Measurements from ENCODE around the gene CCDC146. TPM values are rescaled to one million over a fixed set of nuclear protein-coding genes. Genes with fewer than 3 reads are reported as not detected.
"Not testable (repeated sequence)": the region's sequence is repeated elsewhere in the genome, so short reads cannot be mapped to it uniquely, and the experiment has no call there.

Gene CCDC146
- polyA plus RNA-seq, 3 donors from 2014 or later = 0.88 to 2.7 (median 1.7) TPM

GRCh38 chr7:77252506-77252905, 130.1 kb downstream of the CCDC146 start:
- DNase-seq = no peak
- H3K4me3 Mint-ChIP-seq = no peak overlapping the region
- no peak overlapping the region for H3K27ac Mint-ChIP-seq
- peaks cover 0 to 3% (median 0%) of the 10 kb centered on the region in 3 donors for H3K27me3 Mint-ChIP-seq (ENCODE audit: low read depth in 3 of 3)
- H3K36me3 Mint-ChIP-seq = peaks cover 8 to 20% (median 13%) of the 10 kb centered on the region in 3 donors
- no peaks in the 10 kb centered on the region for H3K9me3 Mint-ChIP-seq
- peaks cover 11 to 12% of the 10 kb centered on the region in 2 donors for H3K4me1 Mint-ChIP-seq

DNA sequence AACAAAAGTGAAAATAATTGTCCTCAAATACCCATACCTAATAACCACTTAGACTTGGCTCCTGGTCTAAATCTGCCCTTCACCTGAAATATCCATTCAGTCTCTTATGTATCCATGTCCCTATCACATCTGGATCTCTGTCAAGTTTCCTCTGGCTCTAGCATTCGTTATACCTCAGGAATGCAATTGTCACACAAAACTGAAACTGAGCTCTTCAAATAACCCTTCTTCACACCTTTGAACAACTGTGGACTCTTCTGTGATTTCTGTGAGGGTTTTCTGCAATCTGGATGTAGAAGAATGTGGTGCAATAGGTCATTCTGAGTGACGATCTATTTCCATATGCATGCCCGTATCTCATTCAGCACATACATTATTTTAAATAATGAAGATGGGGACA, 130.7 kb downstream of the CCDC146 start:
- no peak for DNase-seq
- H3K27ac Mint-ChIP-seq = peak overlapping the region in 2 of 6 donors; percentile 18 to 47
- H3K36me3 Mint-ChIP-seq = peaks cover 11 to 20% (median 16%) of the 10 kb centered on the region in 3 donors
- H3K9me3 Mint-ChIP-seq = no peaks in the 10 kb centered on the region
- H3K4me3 Mint-ChIP-seq = peak overlapping the region in 3 of 5 donors; percentile 29 to 47 (median 30)
- H3K4me1 Mint-ChIP-seq = peaks cover 11 to 12% of the 10 kb centered on the region in 2 donors
- peaks cover 0 to 3% (median 0%) of the 10 kb centered on the region in 3 donors for H3K27me3 Mint-ChIP-seq (ENCODE audit: low read depth in 3 of 3)

DNA sequence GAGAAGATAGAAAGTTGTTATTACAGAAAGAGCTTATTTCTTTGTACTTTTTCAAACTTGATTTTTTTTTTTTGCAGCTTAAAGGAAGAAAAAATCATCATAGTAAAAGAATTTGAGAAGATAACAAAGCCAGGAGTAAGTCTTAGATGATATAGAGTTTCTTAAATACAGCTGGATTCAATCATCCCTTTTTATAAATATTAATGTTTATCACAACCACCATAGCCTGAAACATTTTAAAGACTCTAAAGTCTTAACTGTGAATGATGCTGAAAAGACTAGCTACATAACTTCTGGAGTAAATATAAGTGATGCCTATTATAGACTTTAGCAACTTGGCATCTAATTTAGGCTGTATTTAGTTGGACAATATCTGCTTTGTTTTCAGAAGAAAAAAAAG, 132.0 kb downstream of the CCDC146 start:
- H3K9me3 Mint-ChIP-seq = no peaks in the 10 kb centered on the region
- no peak overlapping the region for H3K4me3 Mint-ChIP-seq
- peaks cover 11 to 12% of the 10 kb centered on the region in 2 donors for H3K4me1 Mint-ChIP-seq
- no peak overlapping the region for H3K27ac Mint-ChIP-seq
- H3K36me3 Mint-ChIP-seq = peaks cover 11 to 23% (median 19%) of the 10 kb centered on the region in 3 donors
- no peak for DNase-seq
- peaks cover 0 to 3% (median 0%) of the 10 kb centered on the region in 3 donors for H3K27me3 Mint-ChIP-seq (ENCODE audit: low read depth in 3 of 3)

GRCh38 chr7:77254915-77255314, 132.5 kb downstream of the CCDC146 start:
- Mint-ChIP-seq H3K9me3 (no peaks in the 10 kb centered on the region), H3K27ac (no peak overlapping the region), H3K4me3 (no peak overlapping the region), H3K4me1 (peaks cover 11 to 12% of the 10 kb centered on the region in 2 donors), H3K36me3 (peaks cover 11 to 28% (median 21%) of the 10 kb centered on the region in 3 donors), H3K27me3 (ENCODE audit: low read depth in 3 of 3) (no peaks in the 10 kb centered on the region)
- DNase-seq = no peak

GRCh38 chr7:77258014-77258413, 135.6 kb downstream of the CCDC146 start:
- Mint-ChIP-seq H3K9me3 (no peaks in the 10 kb centered on the region), H3K27ac (no peak overlapping the region), H3K27me3 (ENCODE audit: low read depth in 3 of 3) (no peaks in the 10 kb centered on the region), H3K4me1 (peaks cover 8 to 10% of the 10 kb centered on the region in 2 donors), H3K4me3 (no peak overlapping the region), H3K36me3 (peaks cover 17 to 36% (median 26%) of the 10 kb centered on the region in 3 donors)
- no peak for DNase-seq

- peaks cover 17 to 36% (median 26%) of the 10 kb centered on the region in 3 donors for H3K36me3 Mint-ChIP-seq
- no peak overlapping the region for H3K4me3 Mint-ChIP-seq
- no peak overlapping the region for H3K27ac Mint-ChIP-seq
- no peaks in the 10 kb centered on the region for H3K9me3 Mint-ChIP-seq
- peaks cover 3 to 4% of the 10 kb centered on the region in 2 donors for H3K4me1 Mint-ChIP-seq
- no peak for DNase-seq
- H3K27me3 Mint-ChIP-seq (ENCODE audit: low read depth in 3 of 3) = no peaks in the 10 kb centered on the region
These were observed 136.2 kb downstream of the CCDC146 start for GRCh38 chr7:77258593-77258992.

DNA sequence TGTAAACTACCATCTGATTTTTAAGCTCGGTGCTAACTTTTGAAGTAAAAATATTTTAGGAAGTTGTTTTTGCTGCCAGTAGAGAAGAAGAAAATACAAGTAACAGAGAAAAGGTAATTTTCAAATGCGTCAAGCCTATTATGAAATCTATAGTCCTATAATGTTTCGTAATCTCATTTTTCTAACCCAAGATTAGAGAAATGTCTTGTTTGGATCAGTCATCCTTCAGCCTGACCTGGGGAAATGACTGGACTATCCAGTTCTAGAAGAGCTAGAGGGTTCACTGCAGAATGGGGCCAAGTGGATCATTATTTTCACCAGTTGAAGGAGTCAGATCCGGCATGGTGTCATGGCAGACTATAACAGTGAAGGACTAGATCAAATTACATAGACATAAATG, 139.9 kb downstream of the CCDC146 start:
- no peak for DNase-seq
- no peaks in the 10 kb centered on the region for H3K4me1 Mint-ChIP-seq
- H3K4me3 Mint-ChIP-seq = no peak overlapping the region
- no peaks in the 10 kb centered on the region for H3K27me3 Mint-ChIP-seq (ENCODE audit: low read depth in 3 of 3)
- H3K36me3 Mint-ChIP-seq = peaks cover 10 to 35% (median 28%) of the 10 kb centered on the region in 3 donors
- H3K9me3 Mint-ChIP-seq = no peaks in the 10 kb centered on the region
- no peak overlapping the region for H3K27ac Mint-ChIP-seq

DNA sequence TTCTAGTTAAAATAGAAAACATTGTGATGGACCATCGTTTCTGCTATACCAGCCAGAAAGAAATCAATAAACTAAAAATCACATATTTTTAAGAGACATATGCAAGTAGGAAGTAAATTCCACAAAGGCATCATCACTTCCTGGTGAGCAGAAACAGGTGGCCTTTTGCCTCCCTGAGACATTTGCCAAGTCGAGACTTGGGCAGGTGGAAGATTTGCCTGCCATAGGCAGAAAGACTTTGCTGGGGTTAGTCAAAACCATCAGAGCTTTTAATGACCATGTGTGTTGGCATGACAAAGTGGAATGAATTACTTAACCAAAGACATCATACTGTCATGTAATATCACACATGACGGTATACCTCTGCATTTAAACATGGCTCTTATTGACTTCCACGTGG, 143.3 kb downstream of the CCDC146 start:
- Mint-ChIP-seq H3K9me3 (no peaks in the 10 kb centered on the region), H3K4me3 (no peak overlapping the region), H3K27ac (peak overlapping the region in 1 of 6 donors; percentile 32), H3K4me1 (peaks cover 2 to 10% of the 10 kb centered on the region in 2 donors), H3K36me3 (peaks cover 5 to 31% (median 27%) of the 10 kb centered on the region in 3 donors), H3K27me3 (ENCODE audit: low read depth in 3 of 3) (peaks cover 0 to 2% (median 0%) of the 10 kb centered on the region in 3 donors)
- no peak for DNase-seq

GRCh38 chr7:77266291-77266794, 143.9 kb downstream of the CCDC146 start:
- Mint-ChIP-seq H3K4me1 (peaks cover 2 to 10% of the 10 kb centered on the region in 2 donors), H3K36me3 (peaks cover 5 to 31% (median 26%) of the 10 kb centered on the region in 3 donors), H3K4me3 (no peak overlapping the region), H3K27ac (peak overlapping the region in 1 of 6 donors; percentile 20), H3K9me3 (no peaks in the 10 kb centered on the region), H3K27me3 (ENCODE audit: low read depth in 3 of 3) (peaks cover 0 to 3% (median 2%) of the 10 kb centered on the region in 3 donors)
- DNase-seq = no peak

GRCh38 chr7:77269360-77270093, 147.1 kb downstream of the CCDC146 start:
- H3K9me3 Mint-ChIP-seq = no peaks in the 10 kb centered on the region
- peaks cover 0 to 3% (median 2%) of the 10 kb centered on the region in 3 donors for H3K27me3 Mint-ChIP-seq (ENCODE audit: low read depth in 3 of 3)
- no peak for DNase-seq

DNA sequence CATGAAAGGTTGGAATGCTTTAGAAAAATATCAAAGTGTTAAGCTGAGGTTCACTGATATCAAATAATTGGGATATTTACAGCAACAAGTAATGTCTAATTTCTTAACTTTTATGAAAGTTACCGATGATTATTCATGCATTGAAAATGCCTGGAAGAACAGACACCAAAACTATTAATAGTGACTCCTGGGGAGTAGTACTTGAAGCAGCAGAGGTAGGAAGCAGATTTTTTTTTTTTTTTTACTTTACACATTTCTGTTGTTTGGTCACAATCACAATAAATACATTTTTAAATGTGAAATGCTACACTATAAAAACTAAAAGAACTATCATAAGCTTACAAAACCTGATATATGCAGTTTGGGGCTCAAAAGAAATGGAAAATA, 147.7 kb downstream of the CCDC146 start:
- DNase-seq = no peak
- no peaks in the 10 kb centered on the region for H3K9me3 Mint-ChIP-seq
- H3K4me3 Mint-ChIP-seq = no peak overlapping the region
- peaks cover 2 to 13% of the 10 kb centered on the region in 2 donors for H3K4me1 Mint-ChIP-seq
- H3K27me3 Mint-ChIP-seq (ENCODE audit: low read depth in 3 of 3) = peaks cover 0 to 3% (median 2%) of the 10 kb centered on the region in 3 donors
- peak overlapping the region in 1 of 6 donors; percentile 42 for H3K27ac Mint-ChIP-seq
- peaks cover 0 to 40% (median 32%) of the 10 kb centered on the region in 3 donors for H3K36me3 Mint-ChIP-seq

More at GRCh38 chr7:77269360-77270093, 147.1 kb downstream of the CCDC146 start:
- Mint-ChIP-seq H3K27ac (peak overlapping the region in 1 of 6 donors; percentile 42), H3K36me3 (peaks cover 0 to 38% (median 33%) of the 10 kb centered on the region in 3 donors), H3K4me1 (peaks cover 2 to 10% of the 10 kb centered on the region in 2 donors), H3K4me3 (no peak overlapping the region)

DNA sequence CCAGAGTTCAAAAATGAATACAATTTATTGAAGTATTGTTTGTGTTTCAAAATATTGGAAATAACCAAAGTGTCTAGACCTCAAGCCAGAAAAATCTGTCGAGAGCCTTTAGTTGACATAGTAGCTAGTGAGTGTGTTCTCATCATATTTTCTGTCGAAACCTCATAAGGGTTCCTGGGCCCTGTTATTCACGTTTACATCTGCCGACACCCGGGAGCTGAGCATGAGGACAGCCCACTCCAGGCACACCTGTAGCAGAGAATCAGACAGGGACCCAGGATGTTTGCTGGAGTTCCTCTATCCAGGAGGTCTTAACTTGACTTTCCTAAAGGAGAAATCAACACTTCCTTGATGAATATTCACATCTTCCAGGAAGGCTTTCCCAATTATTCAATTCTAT, 149.4 kb downstream of the CCDC146 start:
- Mint-ChIP-seq H3K4me3 (no peak overlapping the region), H3K27me3 (ENCODE audit: low read depth in 3 of 3) (peaks cover 2 to 5% (median 2%) of the 10 kb centered on the region in 3 donors), H3K9me3 (no peaks in the 10 kb centered on the region), H3K36me3 (peaks cover 4 to 42% (median 26%) of the 10 kb centered on the region in 3 donors), H3K4me1 (peaks cover 19 to 29% of the 10 kb centered on the region in 2 donors), H3K27ac (no peak overlapping the region)
- DNase-seq = no peak

DNA sequence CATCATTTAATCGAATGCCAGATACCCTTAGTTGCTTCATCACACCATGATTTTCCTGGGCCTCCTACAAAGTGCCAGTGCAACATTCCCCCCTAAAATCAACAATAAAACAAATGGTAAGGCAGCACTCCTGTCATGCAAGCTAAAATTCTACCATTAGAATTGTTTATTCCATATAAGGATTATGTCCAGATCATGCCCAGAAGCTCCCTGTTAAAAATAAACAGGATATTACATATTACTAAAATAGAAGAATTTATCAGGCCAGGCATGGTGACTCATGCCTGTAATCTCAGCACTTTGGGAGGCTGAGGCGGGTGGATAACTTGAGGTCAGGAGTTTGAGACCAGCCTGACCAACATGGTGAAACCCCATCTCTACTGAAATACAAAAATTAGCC, 153.2 kb downstream of the CCDC146 start:
- not testable (repeated sequence) for H3K9me3 Mint-ChIP-seq; H3K27me3 Mint-ChIP-seq (ENCODE audit: low read depth in 3 of 3)

DNA sequence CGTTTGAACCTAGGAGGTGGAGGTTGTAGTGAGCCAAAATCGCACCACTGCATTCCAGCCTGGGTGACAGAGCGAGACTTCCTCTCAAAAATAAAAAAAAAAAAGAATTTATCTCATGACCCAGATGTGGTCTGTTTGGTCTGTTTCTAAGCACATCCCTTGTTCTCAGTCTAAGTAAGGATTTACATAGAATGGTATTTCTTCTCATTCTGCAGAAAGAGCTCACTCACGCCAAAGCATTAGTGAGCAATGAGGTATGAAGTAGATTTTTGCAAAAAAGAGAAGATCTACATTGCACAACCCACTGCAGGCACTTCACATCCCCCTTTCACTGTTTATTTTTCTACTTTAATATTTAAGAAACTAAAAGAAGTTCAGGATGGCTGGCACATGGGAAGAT, 153.7 kb downstream of the CCDC146 start:
- peaks cover 16 to 19% of the 10 kb centered on the region in 2 donors for H3K4me1 Mint-ChIP-seq
- no peaks in the 10 kb centered on the region for H3K9me3 Mint-ChIP-seq
- peak overlapping the region in 2 of 6 donors; percentile 26 to 69 for H3K27ac Mint-ChIP-seq
- H3K4me3 Mint-ChIP-seq = peak overlapping the region in 3 of 5 donors; percentile 1 to 38 (median 29)
- peaks cover 12 to 45% (median 43%) of the 10 kb centered on the region in 3 donors for H3K36me3 Mint-ChIP-seq
- peaks cover 0 to 2% (median 2%) of the 10 kb centered on the region in 3 donors for H3K27me3 Mint-ChIP-seq (ENCODE audit: low read depth in 3 of 3)
- peak in 2 of 3 donors; percentile 5 to 16 for DNase-seq

More for the DNA sequence above, 153.2 kb downstream of the CCDC146 start:
- Mint-ChIP-seq H3K36me3 (peaks cover 12 to 49% (median 43%) of the 10 kb centered on the region in 3 donors), H3K27ac (peak overlapping the region in 3 of 6 donors; percentile 19 to 69 (median 29)), H3K4me1 (peaks cover 16 to 19% of the 10 kb centered on the region in 2 donors), H3K4me3 (peak overlapping the region in 1 of 5 donors; percentile 38)
- DNase-seq = not testable (repeated sequence)
